H1 (cell line): ENCODE results near the gene CAPZA2. TPM values are rescaled to one million over a fixed set of nuclear protein-coding genes. Genes with fewer than 3 reads are reported as not detected.

Experiments
- CHD1 ChIP-seq: IDR thresholded peaks from 2 replicates; pipeline ENCODE4 v1.6.1; 2012; ENCODE audit warnings: low read depth, low read length, improper control_type of control experiment
- CHD7 ChIP-seq: fragments of 300-600 bp; sonication (generic); IDR thresholded peaks from 2 replicates; pipeline ENCODE4 v1.7.1; 2012; ENCODE audit warnings: low read length, moderate library complexity, mild to moderate bottlenecking, inconsistent platforms; ENCODE audit not compliant: insufficient replicate concordance
- TBP ChIP-seq: IDR thresholded peaks from 2 replicates; pipeline ENCODE4 v1.6.1; 2011; ENCODE audit warnings: low read depth, low read length, improper control_type of control experiment
- TCF12 ChIP-seq: IDR thresholded peaks from 2 replicates; pipeline ENCODE4 v1.6.1; 2011; ENCODE audit warnings: low read depth, mild to moderate bottlenecking, low read length
- polyA plus RNA-seq, 7 experiments: library from polyadenylated mRNA; depleted of rRNA in 3 of 7; stranded (reverse) in 5 of 7; unstranded in 2 of 7; fragments of >200 nt in 5 of 7; fragments of 200-250 nt in 2 of 7; gene quantifications; 1 replicate in 5 of 7; 2 replicates in 1 of 7; 4 replicates in 1 of 7; pipeline versions ENCODE4 v1.2.1 to v1.2.3, GENCODE V29; 2011 to 2013; ENCODE audit warnings: missing spikeins in 2 of 7, mixed read lengths in 2 of 7
- total RNA-seq: library from RNA; stranded (reverse); fragmentation: NEBNext Ultra II Directional; extraction: Animal tissue kit (Norgen Biotek cat#: 25700); gene quantifications from 2 replicates; pipeline ENCODE4 v1.2.1, GENCODE V29; 2021

Gene CAPZA2
- total and polyA plus RNA-seq, 2 of the 8 experiments (the other 6 are each of a cell fraction or from before 2014, with no cell fraction given): 33.2 to 145 TPM

- TF ChIP-seq CHD7: no peak
- no peak for TF ChIP-seq TCF12
- no peak for TF ChIP-seq CHD1
- TF ChIP-seq TBP: no peak
Observed at GRCh38 chr7:116933465-116933864, 71.1 kb downstream of the CAPZA2 start (continued).
